ENCODE data around the gene NELL2. TPM values are rescaled to one million over a fixed set of nuclear protein-coding genes. Genes with fewer than 3 reads are reported as not detected.

The NELL2 gene
- total and polyA plus RNA-seq, 10 of the 15 experiments (the other 5 are each of a cell fraction or from before 2014, with no cell fraction given), result 0.27 to 2.3 (median 0.76) TPM

DNA sequence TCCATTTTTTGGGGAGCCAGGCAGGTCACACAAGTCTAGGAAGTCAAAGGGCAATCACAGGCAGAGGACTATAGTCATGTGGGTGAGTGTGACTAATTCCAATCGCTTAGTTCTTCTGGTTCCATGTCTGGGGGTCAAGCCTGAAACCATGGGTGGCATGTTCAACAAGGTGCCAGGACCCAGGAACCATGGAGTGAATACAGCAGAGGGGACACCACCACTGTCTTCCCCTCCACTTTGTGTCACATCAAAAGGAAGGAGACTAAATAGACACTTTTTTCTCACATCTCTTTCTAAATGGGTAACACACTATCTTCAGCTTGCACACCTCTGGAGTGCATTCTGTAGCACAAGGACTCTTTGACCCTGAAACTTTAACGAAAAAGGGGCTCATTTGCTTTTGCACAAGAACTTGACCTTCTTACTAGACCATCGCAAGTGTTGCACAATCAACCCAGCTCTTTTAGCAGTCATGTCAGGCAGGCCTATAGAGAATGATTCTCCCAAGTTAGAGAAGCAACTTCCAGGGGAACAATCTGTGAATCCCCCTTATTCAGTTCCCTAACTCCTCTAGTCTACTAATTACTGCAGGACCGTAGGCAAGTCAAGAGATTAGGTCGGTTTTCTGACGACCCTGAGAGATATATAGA is 398.7 kb downstream of the NELL2 start:
- peak; percentile 97 for TF ChIP-seq CBX5 (IDR thresholded peaks at IDR 0.05; ENCODE audit: low read depth)
- TF ChIP-seq, protein P1, sequence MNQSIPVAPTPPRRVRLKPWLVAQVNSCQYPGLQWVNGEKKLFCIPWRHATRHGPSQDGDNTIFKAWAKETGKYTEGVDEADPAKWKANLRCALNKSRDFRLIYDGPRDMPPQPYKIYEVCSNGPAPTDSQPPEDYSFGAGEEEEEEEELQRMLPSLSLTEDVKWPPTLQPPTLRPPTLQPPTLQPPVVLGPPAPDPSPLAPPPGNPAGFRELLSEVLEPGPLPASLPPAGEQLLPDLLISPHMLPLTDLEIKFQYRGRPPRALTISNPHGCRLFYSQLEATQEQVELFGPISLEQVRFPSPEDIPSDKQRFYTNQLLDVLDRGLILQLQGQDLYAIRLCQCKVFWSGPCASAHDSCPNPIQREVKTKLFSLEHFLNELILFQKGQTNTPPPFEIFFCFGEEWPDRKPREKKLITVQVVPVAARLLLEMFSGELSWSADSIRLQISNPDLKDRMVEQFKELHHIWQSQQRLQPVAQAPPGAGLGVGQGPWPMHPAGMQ (IDR thresholded peaks at IDR 0.05; ENCODE audit: borderline replicate concordance), result no peak
- intact Hi-C loops (cut with micrococcal nuclease; ENCODE audit: unreplicated experiment), result no loop called here
- H3K4me3 ChIP-seq, result no peak overlapping the region
- H3K4me1 ChIP-seq (ENCODE audit: control insufficient read depth, insufficient read depth, low read length), result no peaks in the 10 kb centered on the region
- FAIRE-seq (no peak), ATAC-seq (no peak), DNase-seq (ENCODE audit: low read depth, low spot score) (no peak)
- H3K27ac ChIP-seq (ENCODE audit: control insufficient read depth, insufficient read depth), result no peak overlapping the region
- ChIA-PET SMC1A (ENCODE audit: uncharacterized antibody, unreplicated experiment) (interaction anchor here (1.3 kb wide), 1 partner anchor 157 kb away, joined by 3 read pairs; no protein-coding TSS in a partner anchor), RAD21 (ENCODE audit: unreplicated experiment) (interaction anchor here (1.8 kb wide), 1 partner anchor 461 kb away, joined by 4 read pairs; no protein-coding TSS in a partner anchor), POLR2A (no interaction called here), CTCF (interaction anchor here (1.3 kb wide), 1 partner anchor 160 kb away, joined by 5 read pairs; no protein-coding TSS in a partner anchor)
- no TSS peak for BruUV-seq (replicated peaks)
- 46% methylated on average over 6 of the region's 6 CpGs for WGBS (ENCODE audit: insufficient coverage, insufficient replicate concordance, low lambda C conversion rate, missing lambda C conversion rate)
- H3K4me2 ChIP-seq (ENCODE audit: control insufficient read depth, insufficient read depth), result no peak overlapping the region
- no peaks in the 10 kb centered on the region for H3K79me2 ChIP-seq (ENCODE audit: control insufficient read depth, insufficient read depth, low read length)
- in situ Hi-C loops (cut with MboI), result no loop called here
- H4K20me1 ChIP-seq (ENCODE audit: control insufficient read depth, insufficient read depth), result no peaks in the 10 kb centered on the region
- H3K36me3 ChIP-seq (ENCODE audit: control insufficient read depth in 2 of 2, insufficient read depth in 2 of 2, low read length in 1 of 2), result no peaks in the 10 kb centered on the region
- H3K9ac ChIP-seq (ENCODE audit: control insufficient read depth, insufficient read depth, low read length), result no peak overlapping the region
- no peaks in the 10 kb centered on the region for H3K27me3 ChIP-seq (replicated peaks in 1 of 2; ENCODE audit: control insufficient read depth in 2 of 2, insufficient read depth in 2 of 2, low read length in 1 of 2)
- no peak overlapping the region for H2AFZ ChIP-seq (ENCODE audit: control insufficient read depth, low read depth, low read length)
- H3K9me3 ChIP-seq (replicated peaks; ENCODE audit: control insufficient read depth, insufficient read depth, low read length), result peaks cover 3% of the 10 kb centered on the region

DNA sequence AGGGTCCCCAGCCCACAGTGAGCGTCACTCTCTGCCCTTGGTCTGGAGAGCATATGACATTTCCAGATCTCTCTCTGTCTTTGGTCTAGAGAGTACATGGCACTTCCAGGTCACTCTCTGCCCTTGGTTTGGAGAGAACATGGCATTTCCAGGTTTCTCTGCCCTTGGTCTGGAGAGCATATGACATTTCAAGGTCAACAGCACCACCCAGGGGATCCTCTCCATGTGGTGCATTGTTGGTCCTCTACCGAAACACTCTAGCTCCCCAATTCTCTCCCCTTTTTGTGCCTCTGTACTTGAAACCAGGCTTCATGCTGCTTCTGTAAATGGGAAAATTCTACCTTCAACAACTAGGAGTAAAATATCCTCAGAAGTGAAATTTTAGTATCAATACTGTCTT is 399.4 kb downstream of the NELL2 start:
- POLR2A ChIA-PET, result no interaction called here
- H3K27ac ChIP-seq (ENCODE audit: control insufficient read depth, insufficient read depth), result no peak overlapping the region
- no peaks in the 10 kb centered on the region for H4K20me1 ChIP-seq (ENCODE audit: control insufficient read depth, insufficient read depth)
- DNase-seq (ENCODE audit: low read depth, low spot score), result no peak
- in situ Hi-C loops (cut with MboI) (no loop called here), intact Hi-C loops (cut with micrococcal nuclease; ENCODE audit: unreplicated experiment) (no loop called here)
- H3K9ac ChIP-seq (ENCODE audit: control insufficient read depth, insufficient read depth, low read length), result no peak overlapping the region
- no peak overlapping the region for H3K4me2 ChIP-seq (ENCODE audit: control insufficient read depth, insufficient read depth)
- H3K27me3 ChIP-seq (replicated peaks in 1 of 2; ENCODE audit: control insufficient read depth in 2 of 2, insufficient read depth in 2 of 2, low read length in 1 of 2), result no peaks in the 10 kb centered on the region
- H3K4me3 ChIP-seq, result no peak overlapping the region
- no peak for ATAC-seq
- peaks cover 3% of the 10 kb centered on the region for H3K9me3 ChIP-seq (replicated peaks; ENCODE audit: control insufficient read depth, insufficient read depth, low read length)
- H2AFZ ChIP-seq (ENCODE audit: control insufficient read depth, low read depth, low read length), result no peak overlapping the region
- TF ChIP-seq FOS (IDR thresholded peaks at IDR 0.05; ENCODE audit: borderline replicate concordance, extremely low read depth, insufficient read length) (no peak), RAD21 (IDR thresholded peaks at IDR 0.05; ENCODE audit: insufficient read depth, low read depth, low read length) (peak; percentile 23; the same call in 1 of the 2 replicates), NFXL1 (IDR thresholded peaks at IDR 0.05; ENCODE audit: borderline replicate concordance) (no peak), POLR2AphosphoS2 (IDR thresholded peaks at IDR 0.05; ENCODE audit: low read depth, low read length) (no peak), POLR2A (IDR thresholded peaks at IDR 0.05; ENCODE audit: low read depth, low read length) (no peak), NR2C1 (IDR thresholded peaks at IDR 0.05) (no peak), RELA (IDR thresholded peaks at IDR 0.05; ENCODE audit: borderline replicate concordance, partially characterized antibody) (no peak)
- TF ChIP-seq, protein P2, sequence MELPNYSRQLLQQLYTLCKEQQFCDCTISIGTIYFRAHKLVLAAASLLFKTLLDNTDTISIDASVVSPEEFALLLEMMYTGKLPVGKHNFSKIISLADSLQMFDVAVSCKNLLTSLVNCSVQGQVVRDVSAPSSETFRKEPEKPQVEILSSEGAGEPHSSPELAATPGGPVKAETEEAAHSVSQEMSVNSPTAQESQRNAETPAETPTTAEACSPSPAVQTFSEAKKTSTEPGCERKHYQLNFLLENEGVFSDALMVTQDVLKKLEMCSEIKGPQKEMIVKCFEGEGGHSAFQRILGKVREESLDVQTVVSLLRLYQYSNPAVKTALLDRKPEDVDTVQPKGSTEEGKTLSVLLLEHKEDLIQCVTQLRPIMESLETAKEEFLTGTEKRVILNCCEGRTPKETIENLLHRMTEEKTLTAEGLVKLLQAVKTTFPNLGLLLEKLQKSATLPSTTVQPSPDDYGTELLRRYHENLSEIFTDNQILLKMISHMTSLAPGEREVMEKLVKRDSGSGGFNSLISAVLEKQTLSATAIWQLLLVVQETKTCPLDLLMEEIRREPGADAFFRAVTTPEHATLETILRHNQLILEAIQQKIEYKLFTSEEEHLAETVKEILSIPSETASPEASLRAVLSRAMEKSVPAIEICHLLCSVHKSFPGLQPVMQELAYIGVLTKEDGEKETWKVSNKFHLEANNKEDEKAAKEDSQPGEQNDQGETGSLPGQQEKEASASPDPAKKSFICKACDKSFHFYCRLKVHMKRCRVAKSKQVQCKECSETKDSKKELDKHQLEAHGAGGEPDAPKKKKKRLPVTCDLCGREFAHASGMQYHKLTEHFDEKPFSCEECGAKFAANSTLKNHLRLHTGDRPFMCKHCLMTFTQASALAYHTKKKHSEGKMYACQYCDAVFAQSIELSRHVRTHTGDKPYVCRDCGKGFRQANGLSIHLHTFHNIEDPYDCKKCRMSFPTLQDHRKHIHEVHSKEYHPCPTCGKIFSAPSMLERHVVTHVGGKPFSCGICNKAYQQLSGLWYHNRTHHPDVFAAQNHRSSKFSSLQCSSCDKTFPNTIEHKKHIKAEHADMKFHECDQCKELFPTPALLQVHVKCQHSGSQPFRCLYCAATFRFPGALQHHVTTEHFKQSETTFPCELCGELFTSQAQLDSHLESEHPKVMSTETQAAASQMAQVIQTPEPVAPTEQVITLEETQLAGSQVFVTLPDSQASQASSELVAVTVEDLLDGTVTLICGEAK (IDR thresholded peaks at IDR 0.05; ENCODE audit: borderline replicate concordance), result no peak
- RAD21 ChIA-PET (ENCODE audit: unreplicated experiment), result interaction anchor here (1.8 kb wide), 1 partner anchor 460 kb away, joined by 4 read pairs; no protein-coding TSS in a partner anchor
- FAIRE-seq, result no peak
- WGBS (ENCODE audit: insufficient coverage, insufficient replicate concordance, low lambda C conversion rate, missing lambda C conversion rate), result 31% methylated on average over 2 of the region's 2 CpGs
- no peaks in the 10 kb centered on the region for H3K4me1 ChIP-seq (ENCODE audit: control insufficient read depth, insufficient read depth, low read length)
- no peaks in the 10 kb centered on the region for H3K79me2 ChIP-seq (ENCODE audit: control insufficient read depth, insufficient read depth, low read length)
- no peaks in the 10 kb centered on the region for H3K36me3 ChIP-seq (ENCODE audit: control insufficient read depth in 2 of 2, insufficient read depth in 2 of 2, low read length in 1 of 2)
- CTCF ChIA-PET, result interaction anchor here (1.3 kb wide), 2 partner anchors 160 to 461 kb away, joined by 4 to 5 read pairs; no protein-coding TSS in a partner anchor
- SMC1A ChIA-PET (ENCODE audit: uncharacterized antibody, unreplicated experiment), result interaction anchor here (0.9 to 1.3 kb wide), 3 partner anchors 20 to 159 kb away, joined by 3 to 4 read pairs (median 3); no protein-coding TSS in a partner anchor
- BruUV-seq (replicated peaks), result no TSS peak
